IMR-90 (cell line): ENCODE data around the gene PI16. TPM values are rescaled to one million over a fixed set of nuclear protein-coding genes. Genes with fewer than 3 reads are reported as not detected.

Source experiments
- ATAC-seq: fragments of 200-7000 bp; cut with Tn5 transposase; 2 replicates; pipeline ENCODE4 v1.9.1; 2020; ENCODE audit warnings: low read depth, mild to moderate bottlenecking, moderate library complexity
- BruUV-seq: library from RNA; stranded (reverse); fragments of 400-500 nt; replicated peaks from 2 replicates; lab custom pipeline; 2021; lab: Mats Ljungman, UMichigan
- CTCF ChIA-PET: fragments of 300-600 bp; formaldehyde crosslinking; extraction: SDS; loops from one replicate; lab custom pipeline; 2021; ENCODE audit warnings: antibody characterized with exemption; lab: Yijun Ruan, JAX
- POLR2A ChIA-PET: fragments of 300-600 bp; sonication (Branson Sonifier 250); formaldehyde crosslinking; loops from one replicate; lab custom pipeline; 2022; ENCODE audit warnings: antibody characterized with exemption; ENCODE audit not compliant: unreplicated experiment; lab: Charles Lee
- DNase-seq: peaks from one replicate; pipeline ENCODE4 v3.0.0; 2013
- H2AFZ ChIP-seq: replicated peaks from 2 replicates; pipeline ENCODE3; 2013; ENCODE audit warnings: low read length, mild to moderate bottlenecking; ENCODE audit not compliant: poor library complexity
- H2AK5ac ChIP-seq: 2 replicates; pipeline ENCODE4 v1.6.1; 2013; ENCODE audit warnings: low read depth, low read length, inconsistent platforms
- H2AK9ac ChIP-seq: replicated peaks from 2 replicates; pipeline ENCODE3; 2013; ENCODE audit warnings: mild to moderate bottlenecking, low read depth, low read length, moderate library complexity; ENCODE audit not compliant: poor library complexity
- H2BK120ac ChIP-seq: 2 replicates; pipeline ENCODE4 v1.6.1; 2013; ENCODE audit warnings: low read depth, low read length, inconsistent platforms
- H2BK15ac ChIP-seq: 3 replicates; pipeline ENCODE4 v1.6.1; 2013; ENCODE audit warnings: low read depth, low read length, inconsistent platforms
- H2BK20ac ChIP-seq: 2 replicates; pipeline ENCODE4 v1.6.1; 2013; ENCODE audit warnings: low read depth, mild to moderate bottlenecking, inconsistent platforms, low read length, moderate library complexity
- H2BK5ac ChIP-seq: 2 replicates; pipeline ENCODE4 v1.6.1; 2013; ENCODE audit warnings: mild to moderate bottlenecking, low read depth, low read length, inconsistent platforms; ENCODE audit not compliant: poor library complexity, severe bottlenecking
- H3K14ac ChIP-seq: replicated peaks from 2 replicates; pipeline ENCODE4 v1.6.1; 2013; ENCODE audit warnings: low read depth, low read length, inconsistent platforms
- H3K18ac ChIP-seq: 2 replicates; pipeline ENCODE4 v1.6.1; 2013; ENCODE audit warnings: low read depth, low read length, control low read depth
- H3K23ac ChIP-seq: 2 replicates; pipeline ENCODE4 v1.6.1; 2013; ENCODE audit warnings: low read depth, low read length, inconsistent platforms
- H3K27ac ChIP-seq: 2 replicates; pipeline ENCODE4 v1.5.1; 2013; ENCODE audit warnings: mild to moderate bottlenecking, control low read depth, low read length; ENCODE audit not compliant: insufficient read depth
- H3K27me3 ChIP-seq: 2 replicates; pipeline ENCODE4 v1.6.1; 2013; ENCODE audit warnings: low read length; ENCODE audit not compliant: control insufficient read depth, insufficient read depth
- H3K36me3 ChIP-seq: 2 replicates; pipeline ENCODE4 v1.6.1; 2013; ENCODE audit warnings: low read length, mixed read lengths; ENCODE audit not compliant: control insufficient read depth, insufficient read depth
- H3K4ac ChIP-seq: 2 replicates; pipeline ENCODE4 v1.6.1; 2013; ENCODE audit warnings: low read depth, low read length, inconsistent platforms
- H3K4me1 ChIP-seq: 2 replicates; pipeline ENCODE4 v1.6.1; 2013; ENCODE audit warnings: low read length, mixed read lengths; ENCODE audit not compliant: control insufficient read depth, insufficient read depth
- H3K4me2 ChIP-seq: 2 replicates; pipeline ENCODE4 v1.6.1; 2013; ENCODE audit warnings: low read depth, mild to moderate bottlenecking, control low read depth, low read length, moderate library complexity
- H3K4me3 ChIP-seq: 2 replicates; pipeline ENCODE4 v1.5.1; 2013; ENCODE audit warnings: low read depth, mild to moderate bottlenecking, control low read depth, low read length, moderate library complexity; ENCODE audit not compliant: insufficient read depth
- H3K56ac ChIP-seq: 2 replicates; pipeline ENCODE4 v1.6.1; 2013; ENCODE audit warnings: low read length, inconsistent platforms; ENCODE audit not compliant: insufficient read depth; ENCODE audit errors: extremely low read depth
- H3K79me1 ChIP-seq, 2 experiments: 2 replicates each; pipeline ENCODE4 v1.6.1; 2013; ENCODE audit warnings: low read length in 2 of 2, inconsistent platforms in 1 of 2, low read depth in 1 of 2
- H3K9ac ChIP-seq: 2 replicates; pipeline ENCODE4 v1.6.1; 2013; ENCODE audit warnings: low read depth, low read length, control low read depth
- H3K9me1 ChIP-seq: 2 replicates; pipeline ENCODE4 v1.6.1; 2013; ENCODE audit warnings: low read length, inconsistent platforms; ENCODE audit not compliant: insufficient read depth
- H3K9me3 ChIP-seq: 2 replicates; pipeline ENCODE4 v1.6.1; 2013; ENCODE audit warnings: low read length; ENCODE audit not compliant: control insufficient read depth, insufficient read depth
- H4K20me1 ChIP-seq: 2 replicates; pipeline ENCODE4 v1.6.1; 2013; ENCODE audit warnings: low read length, inconsistent platforms; ENCODE audit not compliant: insufficient read depth
- H4K5ac ChIP-seq: 2 replicates; pipeline ENCODE4 v1.6.1; 2013; ENCODE audit warnings: mild to moderate bottlenecking, low read depth, low read length, control low read depth
- H4K8ac ChIP-seq, 2 experiments: 2 replicates each; pipeline ENCODE4 v1.6.1; 2013; ENCODE audit warnings: low read depth in 2 of 2, low read length in 2 of 2, control low read depth in 1 of 2, inconsistent platforms in 1 of 2
- H4K91ac ChIP-seq: 2 replicates; pipeline ENCODE4 v1.6.1; 2013; ENCODE audit warnings: low read depth, low read length, inconsistent platforms; ENCODE audit not compliant: insufficient read depth
- FOS ChIP-seq: fragments of 150-350 bp; IDR thresholded peaks from 2 replicates; pipeline ENCODE4 v1.6.1; 2016; ENCODE audit warnings: low read depth, low read length
- WGBS, 2 experiments: methylation state at CpG; one replicate each; pipeline versions ENCODE4 v1.1.5 to v1.1.7; 2013; ENCODE audit warnings: missing lambda C conversion rate in 2 of 2; ENCODE audit not compliant: insufficient read length in 1 of 2; ENCODE audit errors: extremely low coverage in 2 of 2; 5-methylcytosine and 5-hydroxymethylcytosine counted together
- dilution Hi-C: fragments of 300-500 bp; cut with HindIII; formaldehyde crosslinking; loops from one replicate; pipeline ENCODE4 v1.14.3; 2018; ENCODE audit warnings: low sequenced_read_pairs; ENCODE audit not compliant: unreplicated experiment
- in situ Hi-C: fragments of 300-500 bp; cut with MboI; formaldehyde crosslinking; loops from 3 replicates; pipeline ENCODE4 v1.14.3; 2019; ENCODE audit warnings: low sequenced_read_pairs, inconsistent platforms, mixed read lengths
- intact Hi-C: fragments of 100-400 bp; cut with micrococcal nuclease; formaldehyde crosslinking; loops from 2 replicates; pipeline ENCODE4 v1.10.0; 2022
- polyA plus RNA-seq, 3 experiments: library from polyadenylated mRNA; depleted of rRNA; stranded (reverse); fragments of >200 nt; gene quantifications; 2 replicates each; pipeline ENCODE4 v1.2.3, GENCODE V29; 2012; ENCODE audit warnings: low replicate concordance in 1 of 3
- total RNA-seq: library from RNA; depleted of rRNA; stranded (reverse); fragments of >200 nt; gene quantifications from 2 replicates; pipeline ENCODE4 v1.2.3, GENCODE V29; 2012
- TF ChIP-seq, protein P1 (sequence below): conservative IDR thresholded peaks from 2 replicates; pipeline ENCODE4 v1.5.1; 2012; ENCODE audit warnings: mild to moderate bottlenecking, low read depth, low read length, improper control_type of control experiment

PI16 gene
- total and polyA plus RNA-seq, 2 of the 4 experiments (the other 2 are of a cell fraction) = 0.21 TPM; not detected in 1

GRCh38 chr6:36980876-36981619, 26.5 kb downstream of the PI16 start:
- no peak overlapping the region for H3K18ac ChIP-seq
- H4K5ac ChIP-seq = no peak overlapping the region
- TF ChIP-seq, protein P1, sequence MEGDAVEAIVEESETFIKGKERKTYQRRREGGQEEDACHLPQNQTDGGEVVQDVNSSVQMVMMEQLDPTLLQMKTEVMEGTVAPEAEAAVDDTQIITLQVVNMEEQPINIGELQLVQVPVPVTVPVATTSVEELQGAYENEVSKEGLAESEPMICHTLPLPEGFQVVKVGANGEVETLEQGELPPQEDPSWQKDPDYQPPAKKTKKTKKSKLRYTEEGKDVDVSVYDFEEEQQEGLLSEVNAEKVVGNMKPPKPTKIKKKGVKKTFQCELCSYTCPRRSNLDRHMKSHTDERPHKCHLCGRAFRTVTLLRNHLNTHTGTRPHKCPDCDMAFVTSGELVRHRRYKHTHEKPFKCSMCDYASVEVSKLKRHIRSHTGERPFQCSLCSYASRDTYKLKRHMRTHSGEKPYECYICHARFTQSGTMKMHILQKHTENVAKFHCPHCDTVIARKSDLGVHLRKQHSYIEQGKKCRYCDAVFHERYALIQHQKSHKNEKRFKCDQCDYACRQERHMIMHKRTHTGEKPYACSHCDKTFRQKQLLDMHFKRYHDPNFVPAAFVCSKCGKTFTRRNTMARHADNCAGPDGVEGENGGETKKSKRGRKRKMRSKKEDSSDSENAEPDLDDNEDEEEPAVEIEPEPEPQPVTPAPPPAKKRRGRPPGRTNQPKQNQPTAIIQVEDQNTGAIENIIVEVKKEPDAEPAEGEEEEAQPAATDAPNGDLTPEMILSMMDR = peak; percentile 11; the same call in 1 of the 2 replicates
- no peak for TF ChIP-seq FOS
- no peaks in the 10 kb centered on the region for H3K9me3 ChIP-seq
- ChIA-PET POLR2A (no interaction called here), CTCF (no interaction called here)
- no peak overlapping the region for H4K91ac ChIP-seq
- peaks cover 90% of the 10 kb centered on the region for H4K20me1 ChIP-seq
- no peak overlapping the region for H3K23ac ChIP-seq
- H3K36me3 ChIP-seq = peaks cover 42% of the 10 kb centered on the region
- no peak overlapping the region for H2AK5ac ChIP-seq
- no peak overlapping the region for H3K56ac ChIP-seq
- no peak overlapping the region for H2BK120ac ChIP-seq
- in situ Hi-C loops = loop anchor here (10.0 kb wide), 1 partner anchor 96 kb away; the partner anchor contains the start of gene C6orf89
- H3K14ac ChIP-seq = no peak overlapping the region
- H3K79me1 ChIP-seq = peaks cover 28 to 84% of the 10 kb centered on the region in 2 experiments
- H2BK15ac ChIP-seq = no peak overlapping the region
- no peak overlapping the region for H3K4me3 ChIP-seq
- H3K9ac ChIP-seq = no peak overlapping the region
- H3K27ac ChIP-seq = no peak overlapping the region
- no peak overlapping the region for H2BK5ac ChIP-seq
- no peak overlapping the region for H2AFZ ChIP-seq
- no peaks in the 10 kb centered on the region for H3K27me3 ChIP-seq
- peaks cover 22% of the 10 kb centered on the region for H3K9me1 ChIP-seq
- dilution Hi-C loops = no loop called here
- ATAC-seq (no peak), DNase-seq (no peak)
- H3K4ac ChIP-seq = no peak overlapping the region
- no peak overlapping the region for H2AK9ac ChIP-seq
- H2BK20ac ChIP-seq = no peak overlapping the region
- no TSS peak for BruUV-seq
- intact Hi-C loops = no loop called here
- 92% methylated on average over 4 of the region's 14 CpGs; no CpG with 5 or more reads in 1 of the 2 experiments for WGBS, 2 experiments
- no peak overlapping the region for H3K4me2 ChIP-seq
- no peak overlapping the region for H4K8ac ChIP-seq
- peaks cover 13% of the 10 kb centered on the region for H3K4me1 ChIP-seq
